Measurements from ENCODE around the gene KANK2.
A peak's percentile ranks its signal among the peaks of the same experiment; 100 is the strongest.
"Not testable (repeated sequence)": the region's sequence is repeated elsewhere in the genome, so short reads cannot be mapped to it uniquely, and the experiment has no call there.

KANK2 gene

DNA sequence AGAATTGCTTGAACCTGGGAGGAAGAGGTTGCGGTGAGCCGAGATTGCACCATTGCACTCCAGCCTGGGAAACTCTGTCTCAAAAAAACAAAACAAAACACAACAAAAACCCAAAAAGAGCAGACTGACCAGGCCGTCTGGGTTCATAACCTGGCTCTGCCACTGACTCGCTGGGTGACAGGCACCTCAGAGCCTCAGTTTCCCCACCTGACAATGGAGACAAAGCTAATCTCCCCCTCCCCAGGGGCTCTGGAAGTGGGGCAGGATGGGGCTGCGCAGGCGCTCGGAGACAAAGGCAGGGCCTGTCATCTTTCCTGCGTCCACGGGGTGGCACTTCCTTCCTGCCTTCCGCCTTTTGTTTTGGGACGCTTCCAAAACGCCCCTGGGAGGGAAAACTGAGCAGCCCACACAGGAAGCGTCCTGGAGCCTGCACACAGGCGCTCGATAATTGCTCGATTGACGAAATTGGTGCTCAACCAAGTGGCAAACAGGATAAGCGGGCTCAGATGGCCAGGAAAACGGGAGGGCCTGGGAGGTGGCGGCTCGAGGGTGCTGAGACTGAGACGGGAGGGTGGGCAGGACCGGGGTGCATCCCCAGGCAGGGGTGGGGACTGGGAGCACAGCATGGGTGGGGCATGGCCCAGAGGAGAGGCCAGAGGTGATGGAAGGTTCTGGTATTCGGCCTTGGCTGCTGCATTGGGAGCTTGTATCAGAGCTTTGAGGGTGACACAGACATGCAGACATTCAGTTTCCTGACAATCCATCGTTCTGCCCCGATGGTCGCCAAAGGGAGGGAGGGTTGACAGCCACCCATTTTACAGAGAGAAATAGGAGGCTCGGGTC is 59.6 kb downstream of the KANK2 start:
- peak; percentile 67 for DNase-seq

- no peak for DNase-seq
Observed at GRCh38 chr19:11136400-11137101, 60.8 kb downstream of the KANK2 start.

- no peak for DNase-seq
Observed at GRCh38 chr19:11131471-11131870, 65.9 kb downstream of the KANK2 start.

- DNase-seq = peak; percentile 79
Observed at GRCh38 chr19:11130824-11131455, 66.4 kb downstream of the KANK2 start.

- no peak for DNase-seq
Observed at GRCh38 chr19:11127905-11128304, 69.4 kb downstream of the KANK2 start.

GRCh38 chr19:11125994-11126685 is 71.2 kb downstream of the KANK2 start:
- DNase-seq = peak; percentile 82

DNA sequence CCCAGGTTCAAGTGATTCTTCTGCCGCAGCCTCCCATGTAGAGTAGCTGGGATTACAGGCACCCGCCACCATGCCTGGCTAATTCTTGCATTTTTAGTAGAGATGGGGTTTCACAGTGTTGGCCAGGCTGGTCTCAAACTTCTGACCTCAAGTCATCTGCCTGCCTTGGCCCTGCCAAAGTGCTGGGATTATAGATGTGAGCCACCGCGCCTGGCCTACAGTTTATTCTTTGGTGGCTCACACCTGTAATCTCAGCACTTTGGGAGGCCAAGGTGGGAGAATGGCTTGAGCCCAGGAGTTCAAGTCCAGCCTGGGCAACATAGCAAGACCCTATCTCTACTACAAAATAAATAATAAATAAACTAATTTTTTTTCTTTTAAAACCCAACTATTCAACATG is 73.2 kb downstream of the KANK2 start:
- not testable (repeated sequence) for DNase-seq

- no peak for DNase-seq
Observed at GRCh38 chr19:11123114-11123513, 74.2 kb downstream of the KANK2 start.

- DNase-seq = not testable (repeated sequence)
Observed at GRCh38 chr19:11121963-11122362, 75.4 kb downstream of the KANK2 start.

DNA sequence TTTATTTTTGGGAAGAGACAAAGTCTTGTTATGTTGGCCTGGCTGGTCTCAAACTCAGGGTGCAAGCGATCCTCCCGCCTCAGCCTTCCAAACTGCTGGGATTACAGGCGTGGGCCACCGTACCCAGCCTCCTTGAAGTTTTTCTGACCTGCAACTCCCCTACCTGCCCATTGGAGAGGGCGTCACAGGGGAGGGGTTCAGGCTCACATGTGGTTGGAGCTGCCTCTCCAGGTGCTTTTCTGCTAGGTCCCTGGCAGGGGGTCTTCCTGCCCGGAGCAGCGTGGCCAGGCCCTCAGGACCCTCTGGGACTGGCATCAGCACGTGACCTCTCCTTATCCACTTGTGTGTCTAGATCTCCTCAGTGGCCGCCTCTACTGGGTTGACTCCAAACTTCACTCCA is 80.8 kb downstream of the KANK2 start:
- no peak for DNase-seq

GRCh38 chr19:11115895-11116446 is 81.4 kb downstream of the KANK2 start:
- no peak for DNase-seq

GRCh38 chr19:11115042-11115441 is 82.3 kb downstream of the KANK2 start:
- no peak for DNase-seq
